Peyer's patch (tissue), 4 donors: ENCODE data around the gene ZBTB42.

Source experiments
- POLR2A ChIP-seq, 2 donors: fragments of 450-650 bp; IDR thresholded peaks; one replicate each; pipeline ENCODE4 v1.5.1; 2017; ENCODE audit warnings: antibody characterized with exemption in 2 of 2, mild to moderate bottlenecking in 2 of 2, moderate library complexity in 2 of 2
- TF ChIP-seq, protein P1 (sequence below), 6 experiments: fragments of 450-650 bp in 4 of 6; fragments of 200-600 bp in 2 of 6; sonication (generic) in 1 of 6; IDR thresholded peaks; one replicate each; pipeline ENCODE4 v1.5.1; 2017 to 2019; ENCODE audit warnings: antibody characterized with exemption in 6 of 6, mild to moderate bottlenecking in 3 of 6, moderate library complexity in 1 of 6

- TF ChIP-seq, protein P1, sequence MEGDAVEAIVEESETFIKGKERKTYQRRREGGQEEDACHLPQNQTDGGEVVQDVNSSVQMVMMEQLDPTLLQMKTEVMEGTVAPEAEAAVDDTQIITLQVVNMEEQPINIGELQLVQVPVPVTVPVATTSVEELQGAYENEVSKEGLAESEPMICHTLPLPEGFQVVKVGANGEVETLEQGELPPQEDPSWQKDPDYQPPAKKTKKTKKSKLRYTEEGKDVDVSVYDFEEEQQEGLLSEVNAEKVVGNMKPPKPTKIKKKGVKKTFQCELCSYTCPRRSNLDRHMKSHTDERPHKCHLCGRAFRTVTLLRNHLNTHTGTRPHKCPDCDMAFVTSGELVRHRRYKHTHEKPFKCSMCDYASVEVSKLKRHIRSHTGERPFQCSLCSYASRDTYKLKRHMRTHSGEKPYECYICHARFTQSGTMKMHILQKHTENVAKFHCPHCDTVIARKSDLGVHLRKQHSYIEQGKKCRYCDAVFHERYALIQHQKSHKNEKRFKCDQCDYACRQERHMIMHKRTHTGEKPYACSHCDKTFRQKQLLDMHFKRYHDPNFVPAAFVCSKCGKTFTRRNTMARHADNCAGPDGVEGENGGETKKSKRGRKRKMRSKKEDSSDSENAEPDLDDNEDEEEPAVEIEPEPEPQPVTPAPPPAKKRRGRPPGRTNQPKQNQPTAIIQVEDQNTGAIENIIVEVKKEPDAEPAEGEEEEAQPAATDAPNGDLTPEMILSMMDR (IDR thresholded peaks at IDR 0.05): no peak
- TF ChIP-seq POLR2A (IDR thresholded peaks at IDR 0.05): no peak
Observed at GRCh38 chr14:104771918-104772706, 28.8 kb upstream of the ZBTB42 start.
